Measurements from ENCODE around the gene CHRNA7. TPM values are rescaled to one million over a fixed set of nuclear protein-coding genes. Genes with fewer than 3 reads are reported as not detected.
"Not testable (repeated sequence)": the region's sequence is repeated elsewhere in the genome, so short reads cannot be mapped to it uniquely, and the experiment has no call there.

Gene CHRNA7
- total RNA-seq, 2 experiments from 2014 or later, result not detected

GRCh38 chr15:32145512-32145911, 115.2 kb downstream of the CHRNA7 start:
- H3K36me3 Mint-ChIP-seq (ENCODE audit: low read depth); H3K27me3 Mint-ChIP-seq; H3K27ac Mint-ChIP-seq; DNase-seq; POLR2A ChIA-PET; H3K9me3 Mint-ChIP-seq; H3K4me1 Mint-ChIP-seq; H3K4me3 Mint-ChIP-seq; CTCF ChIA-PET: not testable (repeated sequence)

- CTCF ChIA-PET, result no interaction called here
- POLR2A ChIA-PET, result no interaction called here
Measured at GRCh38 chr15:32148833-32149555, 118.7 kb downstream of the CHRNA7 start.

GRCh38 chr15:32152574-32152973, 122.3 kb downstream of the CHRNA7 start:
- DNase-seq, result no peak
- ChIA-PET CTCF (no interaction called here), POLR2A (no interaction called here)
- Mint-ChIP-seq H3K36me3 (ENCODE audit: low read depth) (no peaks in the 10 kb centered on the region), H3K4me3 (no peak overlapping the region), H3K4me1 (no peaks in the 10 kb centered on the region), H3K27me3 (peaks cover 2% of the 10 kb centered on the region), H3K9me3 (no peaks in the 10 kb centered on the region), H3K27ac (no peak overlapping the region)

More at GRCh38 chr15:32148833-32149555, 118.7 kb downstream of the CHRNA7 start:
- no peak for DNase-seq
- H3K27ac Mint-ChIP-seq, result no peak overlapping the region
- no peaks in the 10 kb centered on the region for H3K9me3 Mint-ChIP-seq
- H3K27me3 Mint-ChIP-seq, result peaks cover 12% of the 10 kb centered on the region
- no peaks in the 10 kb centered on the region for H3K36me3 Mint-ChIP-seq (ENCODE audit: low read depth)
- no peak overlapping the region for H3K4me3 Mint-ChIP-seq
- H3K4me1 Mint-ChIP-seq, result no peaks in the 10 kb centered on the region

GRCh38 chr15:32153868-32154623, 123.7 kb downstream of the CHRNA7 start:
- POLR2A ChIA-PET, CTCF ChIA-PET: not testable (repeated sequence)

GRCh38 chr15:32162143-32162542, 131.8 kb downstream of the CHRNA7 start:
- POLR2A ChIA-PET; H3K4me1 Mint-ChIP-seq; H3K27ac Mint-ChIP-seq; H3K36me3 Mint-ChIP-seq (ENCODE audit: low read depth); H3K9me3 Mint-ChIP-seq; CTCF ChIA-PET; H3K27me3 Mint-ChIP-seq; DNase-seq; H3K4me3 Mint-ChIP-seq: not testable (repeated sequence)

More at GRCh38 chr15:32153868-32154623, 123.7 kb downstream of the CHRNA7 start:
- not testable (repeated sequence) for H3K27me3 Mint-ChIP-seq; H3K36me3 Mint-ChIP-seq (ENCODE audit: low read depth); H3K4me1 Mint-ChIP-seq; H3K4me3 Mint-ChIP-seq; DNase-seq; H3K9me3 Mint-ChIP-seq; H3K27ac Mint-ChIP-seq

- H3K27ac Mint-ChIP-seq; H3K4me3 Mint-ChIP-seq; DNase-seq; H3K9me3 Mint-ChIP-seq; H3K27me3 Mint-ChIP-seq; CTCF ChIA-PET; H3K4me1 Mint-ChIP-seq; H3K36me3 Mint-ChIP-seq (ENCODE audit: low read depth); POLR2A ChIA-PET: not testable (repeated sequence)
Measured at GRCh38 chr15:32164065-32164464, 133.8 kb downstream of the CHRNA7 start.

- H3K27ac Mint-ChIP-seq; H3K36me3 Mint-ChIP-seq (ENCODE audit: low read depth); DNase-seq; H3K9me3 Mint-ChIP-seq; H3K27me3 Mint-ChIP-seq; H3K4me1 Mint-ChIP-seq; CTCF ChIA-PET; POLR2A ChIA-PET; H3K4me3 Mint-ChIP-seq: not testable (repeated sequence)
Measured at GRCh38 chr15:32164747-32165146, 134.4 kb downstream of the CHRNA7 start.

GRCh38 chr15:32165775-32166174, 135.5 kb downstream of the CHRNA7 start:
- H3K4me3 Mint-ChIP-seq; H3K4me1 Mint-ChIP-seq; H3K9me3 Mint-ChIP-seq; DNase-seq; H3K27me3 Mint-ChIP-seq; H3K27ac Mint-ChIP-seq; H3K36me3 Mint-ChIP-seq (ENCODE audit: low read depth); CTCF ChIA-PET; POLR2A ChIA-PET: not testable (repeated sequence)

GRCh38 chr15:32166270-32166669, 136.0 kb downstream of the CHRNA7 start:
- H3K4me1 Mint-ChIP-seq; DNase-seq; POLR2A ChIA-PET; H3K27ac Mint-ChIP-seq; H3K36me3 Mint-ChIP-seq (ENCODE audit: low read depth); H3K4me3 Mint-ChIP-seq; H3K9me3 Mint-ChIP-seq; CTCF ChIA-PET; H3K27me3 Mint-ChIP-seq: not testable (repeated sequence)

GRCh38 chr15:32167913-32168312, 137.6 kb downstream of the CHRNA7 start:
- DNase-seq; POLR2A ChIA-PET; H3K4me3 Mint-ChIP-seq; H3K27ac Mint-ChIP-seq; H3K9me3 Mint-ChIP-seq; H3K4me1 Mint-ChIP-seq; H3K36me3 Mint-ChIP-seq (ENCODE audit: low read depth); H3K27me3 Mint-ChIP-seq; CTCF ChIA-PET: not testable (repeated sequence)

GRCh38 chr15:32180579-32180978, 150.3 kb downstream of the CHRNA7 start:
- POLR2A ChIA-PET; H3K27me3 Mint-ChIP-seq; H3K9me3 Mint-ChIP-seq; H3K36me3 Mint-ChIP-seq (ENCODE audit: low read depth); H3K4me3 Mint-ChIP-seq; H3K4me1 Mint-ChIP-seq; DNase-seq; CTCF ChIA-PET; H3K27ac Mint-ChIP-seq: not testable (repeated sequence)

GRCh38 chr15:32193780-32194179, 163.5 kb downstream of the CHRNA7 start:
- CTCF ChIA-PET; H3K9me3 Mint-ChIP-seq; H3K27ac Mint-ChIP-seq; H3K27me3 Mint-ChIP-seq; POLR2A ChIA-PET; H3K4me1 Mint-ChIP-seq; DNase-seq; H3K36me3 Mint-ChIP-seq (ENCODE audit: low read depth); H3K4me3 Mint-ChIP-seq: not testable (repeated sequence)

- CTCF ChIA-PET; H3K9me3 Mint-ChIP-seq; H3K4me1 Mint-ChIP-seq; H3K4me3 Mint-ChIP-seq; POLR2A ChIA-PET; H3K36me3 Mint-ChIP-seq (ENCODE audit: low read depth); H3K27me3 Mint-ChIP-seq; H3K27ac Mint-ChIP-seq; DNase-seq: not testable (repeated sequence)
Measured at GRCh38 chr15:32196206-32196605, 165.9 kb downstream of the CHRNA7 start.

GRCh38 chr15:32198938-32199337, 168.6 kb downstream of the CHRNA7 start:
- H3K27ac Mint-ChIP-seq; DNase-seq; H3K27me3 Mint-ChIP-seq; H3K9me3 Mint-ChIP-seq; H3K4me1 Mint-ChIP-seq; H3K36me3 Mint-ChIP-seq (ENCODE audit: low read depth); H3K4me3 Mint-ChIP-seq; CTCF ChIA-PET; POLR2A ChIA-PET: not testable (repeated sequence)

Data from activated CD4-positive, alpha-beta memory T cell treated with anti-CD3 and anti-CD28 coated beads, Interleukin-2, amount 10 ng/mL, durations not matched to agents 7 days and 5 days (primary cell).